GM13977 (cell line): ENCODE results near the gene PFDN4.

Experiments
- DNase-seq: peaks from one replicate; pipeline ENCODE4 v3.0.0; 2012; ENCODE audit warnings: low spot score
- CTCF ChIP-seq: IDR thresholded peaks from 2 replicates; pipeline ENCODE4 v1.5.1; 2012; ENCODE audit warnings: mild to moderate bottlenecking, control low read depth; ENCODE audit not compliant: insufficient read depth; ENCODE audit errors: extremely low read depth, missing control alignments
- in situ Hi-C: fragments of 300-500 bp; cut with MboI; formaldehyde crosslinking; loops from one replicate; pipeline ENCODE4 v1.12.0; 2022; ENCODE audit warnings: low sequenced_read_pairs, low pct_unique_long_range_greater_than_20kb, mixed read lengths, inconsistent platforms; ENCODE audit not compliant: unreplicated experiment

PFDN4 gene

GRCh38 chr20:54161821-54162149 is 46.1 kb upstream of the PFDN4 start:
- no peak for TF ChIP-seq CTCF
- in situ Hi-C loops = no loop called here
- DNase-seq = no peak

GRCh38 chr20:54162378-54163009 is 45.4 kb upstream of the PFDN4 start:
- TF ChIP-seq CTCF = no peak
- DNase-seq = no peak
- in situ Hi-C loops = no loop called here

- in situ Hi-C loops = no loop called here
Observed at GRCh38 chr20:54163402-54163801, 44.5 kb upstream of the PFDN4 start.

GRCh38 chr20:54165014-54165413 is 42.9 kb upstream of the PFDN4 start:
- no peak for TF ChIP-seq CTCF
- in situ Hi-C loops = no loop called here
- DNase-seq = no peak

More at GRCh38 chr20:54163402-54163801, 44.5 kb upstream of the PFDN4 start:
- no peak for TF ChIP-seq CTCF
- DNase-seq = no peak

GRCh38 chr20:54165803-54166202 is 42.1 kb upstream of the PFDN4 start:
- no peak for DNase-seq
- TF ChIP-seq CTCF = no peak
- in situ Hi-C loops = no loop called here

GRCh38 chr20:54166987-54167662 is 40.8 kb upstream of the PFDN4 start:
- TF ChIP-seq CTCF = no peak
- in situ Hi-C loops = no loop called here
- no peak for DNase-seq
